Measurements from ENCODE around the gene RASA1.
"Not testable (repeated sequence)": the region's sequence is repeated elsewhere in the genome, so short reads cannot be mapped to it uniquely, and the experiment has no call there.

RASA1 gene

DNA sequence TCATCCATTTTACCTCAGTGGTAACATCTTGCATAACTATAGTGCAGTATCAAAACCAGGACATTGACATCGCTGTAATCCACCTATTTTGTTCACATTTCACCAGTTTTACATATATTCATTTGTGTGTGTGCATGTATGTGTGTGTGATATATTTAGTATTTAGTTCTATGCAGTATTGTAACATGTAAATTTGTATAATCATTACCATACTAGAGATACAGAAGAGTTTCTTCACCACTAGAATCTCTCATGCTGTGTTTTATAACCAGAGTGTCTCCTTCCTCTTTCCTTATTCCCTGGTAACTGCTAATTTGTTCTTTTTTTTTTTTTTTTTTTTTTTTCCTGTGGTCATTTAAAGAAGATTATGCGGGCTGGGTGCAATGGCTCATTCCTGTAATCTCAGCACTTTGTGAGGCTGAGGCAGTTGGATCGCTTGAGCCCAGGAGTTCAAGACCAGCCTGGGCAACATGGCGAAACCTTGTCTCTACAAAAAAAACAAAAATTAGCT is 11.0 kb downstream of the RASA1 start:
- in situ Hi-C loops (cut with HindIII; ENCODE audit: low sequenced_read_pairs) = no loop called here

GRCh38 chr5:87282269-87282668 is 14.6 kb downstream of the RASA1 start:
- in situ Hi-C loops (cut with HindIII; ENCODE audit: low sequenced_read_pairs) = no loop called here

DNA sequence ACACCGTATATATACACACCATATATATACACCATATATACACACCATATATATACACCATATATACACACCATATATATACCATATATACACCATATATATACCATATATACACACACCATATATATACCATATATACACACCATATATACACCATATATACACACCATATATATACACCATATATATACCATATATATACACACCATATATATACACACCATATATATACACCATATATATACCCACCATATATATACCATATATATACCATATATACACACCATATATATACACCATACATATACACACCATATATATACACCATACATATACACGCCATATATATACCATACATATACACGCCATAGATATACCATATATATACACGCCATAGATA is 19.6 kb downstream of the RASA1 start:
- in situ Hi-C loops (cut with HindIII; ENCODE audit: low sequenced_read_pairs) = not testable (repeated sequence)

DNA sequence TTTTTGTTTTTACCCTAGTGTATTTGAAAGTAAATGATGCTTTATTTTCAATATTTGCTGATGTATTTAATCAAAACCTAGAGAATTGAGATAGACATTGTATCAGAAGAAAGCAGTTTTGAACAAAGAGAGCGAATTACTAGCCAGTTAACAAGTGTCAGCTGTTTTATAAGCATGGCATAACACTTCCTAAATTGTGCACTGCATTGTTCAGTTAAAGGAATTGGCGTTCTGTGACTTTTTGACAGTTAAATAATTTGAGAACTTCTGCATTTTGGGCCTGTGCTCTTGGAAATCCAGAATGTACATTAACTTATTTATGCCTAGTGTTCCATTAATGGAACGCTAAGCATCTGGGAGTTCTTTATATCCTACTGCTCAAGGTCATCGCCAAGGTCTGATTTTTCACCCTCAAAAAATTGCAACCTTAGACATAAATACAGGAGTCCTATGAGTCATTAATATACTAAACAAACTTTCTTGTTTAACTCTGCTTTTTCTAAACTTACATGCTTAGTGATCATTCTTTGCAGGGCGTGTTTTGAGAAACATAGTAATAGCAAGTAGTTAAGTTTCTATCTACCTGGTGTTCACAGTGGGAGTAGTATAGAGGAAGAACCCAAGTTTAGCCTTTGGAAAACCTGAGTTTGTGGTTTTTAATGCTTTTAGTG is 31.1 kb downstream of the RASA1 start:
- in situ Hi-C loops (cut with HindIII; ENCODE audit: low sequenced_read_pairs) = no loop called here

GRCh38 chr5:87300176-87300575 is 32.5 kb downstream of the RASA1 start:
- in situ Hi-C loops (cut with HindIII; ENCODE audit: low sequenced_read_pairs) = no loop called here

- in situ Hi-C loops (cut with HindIII; ENCODE audit: low sequenced_read_pairs) = no loop called here
Measured at GRCh38 chr5:87300744-87301143, 33.1 kb downstream of the RASA1 start.

DNA sequence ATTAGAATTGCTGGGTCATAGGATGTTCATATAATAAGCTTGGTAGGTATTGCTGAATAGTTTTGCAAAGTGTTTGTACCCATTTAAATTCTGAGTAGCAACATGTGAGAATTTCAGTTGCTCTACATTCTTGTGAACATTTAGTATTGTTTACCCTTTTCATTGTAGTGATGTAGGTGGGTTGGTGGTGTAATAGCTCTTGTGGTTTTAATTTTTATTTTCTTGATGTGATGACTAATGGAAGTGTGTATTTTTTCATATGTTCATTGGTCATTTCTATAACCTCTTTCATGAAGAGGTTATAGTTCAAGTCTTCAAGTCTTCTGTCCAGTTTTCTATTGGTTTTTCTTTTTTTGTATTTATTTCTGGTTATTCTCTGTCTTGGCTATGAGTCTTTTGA is 34.4 kb downstream of the RASA1 start:
- in situ Hi-C loops (cut with HindIII; ENCODE audit: low sequenced_read_pairs) = no loop called here

DNA sequence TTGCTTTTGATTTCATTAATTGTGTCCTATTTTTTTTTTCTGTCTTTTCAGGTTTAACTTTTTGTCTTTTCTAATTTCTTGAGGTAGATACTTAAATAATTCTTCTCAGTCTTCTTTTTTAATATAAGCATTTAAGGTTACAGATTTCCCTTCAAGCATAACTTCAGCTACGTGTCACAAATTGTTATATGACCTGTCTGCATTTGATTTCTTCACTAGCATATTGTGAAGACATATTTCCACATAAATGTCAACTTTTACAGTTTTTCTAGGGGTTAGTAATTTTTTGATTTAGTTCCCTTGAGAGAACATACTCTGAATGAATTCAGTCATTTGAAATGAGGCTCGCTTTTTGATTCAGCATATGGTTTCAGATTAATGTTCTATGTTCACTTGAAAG is 35.6 kb downstream of the RASA1 start:
- in situ Hi-C loops (cut with HindIII; ENCODE audit: low sequenced_read_pairs) = no loop called here

- in situ Hi-C loops (cut with HindIII; ENCODE audit: low sequenced_read_pairs) = not testable (repeated sequence)
Measured at GRCh38 chr5:87306090-87306489, 38.4 kb downstream of the RASA1 start.

- in situ Hi-C loops (cut with HindIII; ENCODE audit: low sequenced_read_pairs) = no loop called here
Measured at GRCh38 chr5:87307796-87308423, 40.2 kb downstream of the RASA1 start.

GRCh38 chr5:87311405-87312279 is 44.0 kb downstream of the RASA1 start:
- in situ Hi-C loops (cut with HindIII; ENCODE audit: low sequenced_read_pairs) = no loop called here

- in situ Hi-C loops (cut with HindIII; ENCODE audit: low sequenced_read_pairs) = no loop called here
Measured at GRCh38 chr5:87313216-87313615, 45.5 kb downstream of the RASA1 start.

DNA sequence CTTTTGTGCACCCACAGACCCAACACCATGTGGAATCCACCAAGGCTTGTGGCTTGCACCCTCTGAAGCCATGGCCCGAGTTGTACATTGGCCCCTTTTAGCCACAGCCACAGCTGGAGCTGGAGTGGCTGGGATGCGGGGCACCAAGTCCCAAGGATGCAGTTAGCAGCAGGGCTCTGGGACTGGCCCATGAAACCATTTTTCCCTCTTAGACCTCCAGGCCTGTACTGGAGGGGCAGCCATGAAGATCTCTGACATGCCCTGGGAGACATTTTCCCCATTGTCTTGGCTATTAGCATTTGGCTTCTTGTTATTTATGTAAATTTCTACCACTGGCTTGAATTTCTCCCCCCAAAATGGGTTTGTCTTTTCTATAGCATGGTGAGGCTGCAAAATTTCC is 51.8 kb downstream of the RASA1 start:
- in situ Hi-C loops (cut with HindIII; ENCODE audit: low sequenced_read_pairs) = no loop called here

DNA sequence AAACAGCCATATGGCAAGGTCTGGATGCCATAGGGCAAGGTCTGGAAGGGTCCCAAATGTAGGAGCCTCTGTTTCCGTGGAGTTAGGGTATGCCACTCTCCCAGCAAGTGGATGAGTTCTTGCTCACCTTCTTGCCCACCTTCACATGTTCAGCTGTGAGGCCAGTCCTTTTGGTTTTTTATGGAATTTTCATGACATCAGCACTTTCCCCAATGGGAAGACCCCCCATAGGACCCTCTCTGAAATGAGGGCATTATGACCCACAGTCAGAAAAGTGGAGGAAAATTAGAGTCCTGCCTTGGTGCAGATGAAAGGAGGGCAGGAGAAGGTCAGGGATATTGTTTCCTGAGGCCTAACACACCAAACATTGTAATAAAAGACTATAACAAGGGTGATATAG is 53.9 kb downstream of the RASA1 start:
- in situ Hi-C loops (cut with HindIII; ENCODE audit: low sequenced_read_pairs) = no loop called here

DNA sequence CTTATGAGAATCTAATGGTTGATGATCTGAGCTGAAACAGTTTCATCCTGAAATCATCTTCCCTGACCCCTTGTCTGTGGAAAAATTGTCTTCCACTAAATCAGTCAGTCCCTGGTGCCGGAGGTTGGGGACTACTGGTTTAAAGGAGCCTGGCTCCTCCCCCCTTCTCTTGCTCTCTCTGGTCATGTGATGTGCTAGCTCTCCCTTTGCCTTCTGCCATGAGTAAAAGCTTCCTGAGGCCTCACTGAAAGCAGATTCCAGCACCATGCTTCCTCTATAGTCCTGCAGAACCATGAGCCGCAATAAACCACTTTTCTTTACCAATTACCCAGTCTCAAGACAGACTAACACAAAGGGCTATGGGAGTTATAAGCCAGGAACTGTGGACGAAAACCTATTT is 54.7 kb downstream of the RASA1 start:
- in situ Hi-C loops (cut with HindIII; ENCODE audit: low sequenced_read_pairs) = no loop called here

- in situ Hi-C loops (cut with HindIII; ENCODE audit: low sequenced_read_pairs) = no loop called here
Measured at GRCh38 chr5:87327998-87328397, 60.3 kb downstream of the RASA1 start.

DNA sequence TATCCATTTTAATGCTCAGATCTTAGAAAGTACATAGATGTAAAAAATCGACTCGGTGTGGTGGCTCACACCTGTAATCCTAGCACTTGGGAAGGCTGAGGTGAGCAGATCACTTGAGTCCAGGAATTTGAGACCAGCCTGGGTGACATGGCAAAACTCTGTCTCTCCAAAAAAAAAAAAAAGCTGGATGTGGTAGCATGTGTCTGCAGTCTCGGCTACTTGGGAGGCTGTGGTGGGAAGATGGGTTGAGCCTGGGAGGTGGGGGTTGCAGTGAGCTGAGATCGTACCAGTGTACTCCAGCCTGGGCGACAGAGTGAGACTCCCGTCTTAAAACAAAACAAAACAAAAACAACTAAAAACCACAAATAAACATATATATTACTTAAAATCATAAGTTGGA is 61.4 kb downstream of the RASA1 start:
- in situ Hi-C loops (cut with HindIII; ENCODE audit: low sequenced_read_pairs) = no loop called here

DNA sequence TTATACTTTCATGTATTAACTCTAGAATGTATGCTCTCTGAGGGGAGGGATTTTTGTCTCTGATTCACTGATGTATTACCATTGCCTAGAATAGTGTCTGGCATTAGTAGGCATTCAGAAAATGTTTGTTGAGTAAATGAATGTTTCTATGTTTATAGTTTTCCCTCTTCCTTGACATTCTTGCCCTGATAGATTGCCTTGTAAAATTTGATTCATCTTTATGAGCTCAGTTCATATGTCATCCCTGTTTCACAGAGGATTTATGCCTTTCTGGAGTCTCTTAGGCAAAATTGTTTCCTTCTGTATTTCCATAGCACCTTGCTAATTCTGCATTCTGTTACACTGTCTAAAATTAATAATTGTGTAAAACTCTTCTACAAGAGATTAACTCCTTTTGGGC is 72.3 kb downstream of the RASA1 start:
- in situ Hi-C loops (cut with HindIII; ENCODE audit: low sequenced_read_pairs) = no loop called here

DNA sequence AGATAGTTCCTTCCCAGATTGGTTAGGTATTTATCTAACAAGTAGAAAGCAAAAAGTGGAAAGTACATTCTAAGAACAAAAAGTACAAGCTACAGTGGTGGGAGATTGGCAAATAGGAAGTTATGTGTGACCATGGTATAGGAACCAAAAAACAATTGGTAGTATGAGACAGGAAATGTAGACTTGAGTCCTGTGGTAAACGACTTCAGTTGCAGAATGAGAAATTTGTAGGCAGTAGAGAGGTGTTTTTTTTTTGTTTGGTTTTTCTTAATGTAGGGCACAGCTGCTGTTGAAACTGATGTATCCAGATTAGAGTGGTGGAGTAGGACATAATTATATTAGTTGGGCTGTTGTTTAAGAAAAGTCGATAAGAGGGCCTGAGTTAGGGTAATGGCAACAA is 73.0 kb downstream of the RASA1 start:
- in situ Hi-C loops (cut with HindIII; ENCODE audit: low sequenced_read_pairs) = no loop called here

DNA sequence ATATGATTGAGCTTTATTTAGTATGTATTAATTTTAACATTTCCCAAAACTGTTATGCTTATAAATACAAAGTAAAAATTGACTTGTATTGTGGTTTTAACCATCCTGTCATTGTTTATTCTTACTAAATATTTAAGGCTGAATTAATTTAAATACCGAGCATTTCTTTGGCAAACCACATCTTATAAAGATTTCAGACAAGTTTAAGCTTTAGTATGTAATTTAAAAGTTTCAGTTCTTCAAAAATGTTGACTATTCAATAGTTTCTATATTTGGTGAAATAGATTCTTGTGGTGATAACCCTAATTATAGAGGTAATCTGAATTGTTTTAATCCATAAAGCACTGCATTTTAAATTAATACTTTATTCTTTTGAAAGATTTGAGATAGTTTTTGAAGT is 79.6 kb downstream of the RASA1 start:
- in situ Hi-C loops (cut with HindIII; ENCODE audit: low sequenced_read_pairs) = no loop called here

DNA sequence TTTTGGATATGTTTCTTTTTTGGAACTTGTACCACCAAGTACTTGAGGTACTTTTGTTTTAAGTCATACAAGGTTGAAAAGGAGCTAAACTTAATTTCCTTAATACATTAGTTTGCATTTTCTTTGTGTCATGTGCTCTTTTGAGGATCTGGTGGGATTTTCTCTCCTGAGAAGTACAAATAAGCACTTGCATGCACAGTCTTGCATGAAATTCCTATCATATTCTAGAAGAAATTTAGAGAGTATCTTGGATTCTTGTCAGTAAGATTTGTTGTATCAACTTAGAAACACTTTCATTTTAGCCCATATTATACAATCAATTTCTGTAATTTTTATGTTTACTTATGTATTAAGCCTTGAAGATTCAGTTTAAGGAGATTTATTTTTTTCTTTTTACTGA is 80.2 kb downstream of the RASA1 start:
- in situ Hi-C loops (cut with HindIII; ENCODE audit: low sequenced_read_pairs) = no loop called here

DNA sequence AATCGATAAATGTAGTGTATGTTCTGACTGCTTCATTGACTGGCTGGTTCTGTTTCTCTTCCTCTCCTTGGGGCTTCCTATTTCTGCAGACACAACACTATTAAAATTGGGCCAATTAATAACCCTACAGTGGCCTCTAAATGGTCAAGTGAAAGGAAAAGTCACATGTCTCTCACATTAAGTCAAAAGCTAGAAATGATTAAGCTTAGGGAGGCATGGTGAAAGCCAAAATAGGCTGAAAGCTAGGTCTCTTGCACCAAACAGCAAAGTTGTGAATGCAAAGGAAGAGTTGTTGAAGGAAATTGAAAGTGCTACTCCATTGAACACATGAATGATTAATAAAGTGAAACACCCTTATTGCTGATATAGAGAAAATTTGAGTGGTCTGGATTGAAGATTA is 86.8 kb downstream of the RASA1 start:
- in situ Hi-C loops (cut with HindIII; ENCODE audit: low sequenced_read_pairs) = no loop called here

Measured in endothelial cell of hepatic sinusoid (primary cell).